Liver (tissue), 9 donors: Measurements from ENCODE around the gene PPP2R3B. TPM values are rescaled to one million over a fixed set of nuclear protein-coding genes. Genes with fewer than 3 reads are reported as not detected.

Experiments
- DNase-seq: peaks from one replicate; pipeline ENCODE4 v3.0.0-alpha.2; 2017; ENCODE audit warnings: low spot score
- H3K27ac ChIP-seq, 2 donors: one replicate each; pipeline ENCODE4 v1.7.0; 2013; ENCODE audit warnings: inconsistent platforms in 2 of 2, low read length in 2 of 2, control low read depth in 1 of 2, low read depth in 1 of 2, mild to moderate bottlenecking in 1 of 2
- H3K27me3 ChIP-seq, 4 donors: one replicate each; pipeline versions ENCODE4 v1.6.1 to v1.7.0; 2013; ENCODE audit warnings: low read length in 3 of 4, inconsistent platforms in 1 of 4, mild to moderate bottlenecking in 1 of 4, moderate library complexity in 1 of 4; ENCODE audit not compliant: control insufficient read depth in 4 of 4, insufficient read depth in 4 of 4
- H3K36me3 ChIP-seq, 4 donors: one replicate each; pipeline versions ENCODE4 v1.6.1 to v1.7.0; 2013; ENCODE audit warnings: low read length in 3 of 4, mild to moderate bottlenecking in 3 of 4, low read depth in 1 of 4, moderate library complexity in 1 of 4; ENCODE audit not compliant: control insufficient read depth in 4 of 4, insufficient read depth in 3 of 4
- H3K4me1 ChIP-seq, 4 donors: one replicate each; pipeline versions ENCODE4 v1.6.1 to v1.7.0; 2013; ENCODE audit warnings: low read length in 3 of 4, mild to moderate bottlenecking in 3 of 4, moderate library complexity in 1 of 4; ENCODE audit not compliant: control insufficient read depth in 4 of 4, insufficient read depth in 4 of 4
- H3K4me3 ChIP-seq, 3 donors: one replicate each; pipeline versions ENCODE4 v1.6.1 to v1.7.0; 2013; ENCODE audit warnings: low read length in 3 of 3, control low read depth in 1 of 3, low read depth in 1 of 3, mild to moderate bottlenecking in 1 of 3
- H3K9ac ChIP-seq, 2 donors: one replicate each; pipeline ENCODE4 v1.7.0; 2013; ENCODE audit warnings: low read length in 2 of 2, mild to moderate bottlenecking in 2 of 2, moderate library complexity in 2 of 2, control low read depth in 1 of 2, low read depth in 1 of 2
- H3K9me3 ChIP-seq, 4 donors: one replicate each; pipeline versions ENCODE4 v1.6.1 to v1.7.0; 2013; ENCODE audit warnings: low read length in 3 of 4; ENCODE audit not compliant: control insufficient read depth in 4 of 4
- ATF3 ChIP-seq: IDR thresholded peaks from 2 replicates; pipeline ENCODE4 v1.6.1; 2016; ENCODE audit warnings: antibody characterized with exemption
- EGR1 ChIP-seq, 2 donors: IDR thresholded peaks; 2 replicates each; pipeline ENCODE4 v1.6.1; 2016 to 2018; ENCODE audit warnings: antibody characterized with exemption in 2 of 2, low read depth in 2 of 2
- FOXA2 ChIP-seq: IDR thresholded peaks from 2 replicates; pipeline ENCODE4 v1.6.1; 2016; ENCODE audit warnings: antibody characterized with exemption
- HNF4A ChIP-seq, 2 donors: conservative IDR thresholded peaks; 2 replicates each; pipeline ENCODE4 v1.6.1; 2016; ENCODE audit warnings: antibody characterized with exemption in 2 of 2, mild to moderate bottlenecking in 2 of 2
- NR2F2 ChIP-seq: IDR thresholded peaks from 2 replicates; pipeline ENCODE4 v1.6.1; 2016; ENCODE audit warnings: antibody characterized with exemption
- RAD21 ChIP-seq, 2 donors: IDR thresholded peaks; 2 replicates each; pipeline ENCODE4 v1.6.1; 2016; ENCODE audit warnings: antibody characterized with exemption in 2 of 2, mild to moderate bottlenecking in 2 of 2
- REST ChIP-seq: IDR thresholded peaks from 2 replicates; pipeline ENCODE4 v1.6.1; 2016; ENCODE audit warnings: antibody characterized with exemption, mild to moderate bottlenecking
- RXRA ChIP-seq, 2 donors: IDR thresholded peaks; 2 replicates each; pipeline ENCODE4 v1.6.1; 2017 to 2018; ENCODE audit warnings: antibody characterized with exemption in 2 of 2, mild to moderate bottlenecking in 1 of 2
- TAF1 ChIP-seq: conservative IDR thresholded peaks from 2 replicates; pipeline ENCODE4 v1.6.1; 2016; ENCODE audit warnings: antibody characterized with exemption, mild to moderate bottlenecking
- YY1 ChIP-seq: IDR thresholded peaks from 2 replicates; pipeline ENCODE4 v1.6.1; 2016; ENCODE audit warnings: antibody characterized with exemption, mild to moderate bottlenecking
- WGBS: extraction: QIAGEN DNeasy Blood & Tissue Kit; methylation state at CpG from one replicate; pipeline ENCODE4 v1.1.7; 2013; 5-methylcytosine and 5-hydroxymethylcytosine counted together
- polyA plus RNA-seq, 2 donors: library from polyadenylated mRNA; stranded (reverse) in 1 of 2; unstranded in 1 of 2; fragments of 200-250 nt in 1 of 2; fragments of >200 nt in 1 of 2; fragmentation: Nextera tagmentation in 1 of 2; extraction: Ambion mirVana in 1 of 2; gene quantifications; one replicate each; pipeline versions ENCODE4 v1.2.1 to v1.2.3, GENCODE V29; 2013 to 2015
- total RNA-seq, 2 donors: library from RNA; depleted of rRNA; stranded (reverse); fragments of >200 nt; gene quantifications; one replicate each; pipeline ENCODE4 v1.2.3, GENCODE V29; 2014
- TF ChIP-seq, protein P1 (sequence below): fragments of 150-350 bp; IDR thresholded peaks from 2 replicates; pipeline ENCODE4 v1.5.1; 2017; ENCODE audit warnings: improper control_type of control experiment, low read depth, low read length; ENCODE audit not compliant: missing input control
- TF ChIP-seq, protein P2 (sequence below): IDR thresholded peaks from 2 replicates; pipeline ENCODE4 v1.6.1; 2016; ENCODE audit warnings: antibody characterized with exemption
- donor health status: healthy.
- donor health status: healthy.
- donor health status: healthy.
- donor health status: healthy.
- donor health status: healthy.

Gene PPP2R3B
- total and polyA plus RNA-seq, 4 donors, result 1.2 to 8.2 (median 4.3) TPM

- 96% methylated on average over 47 of the region's 47 CpGs for WGBS
- Histone ChIP-seq H3K4me1 (no peaks in the 10 kb centered on the region), H3K4me3 (no peak overlapping the region), H3K9me3 (no peaks in the 10 kb centered on the region), H3K9ac (no peak overlapping the region), H3K36me3 (peaks cover 14 to 49% (median 20%) of the 10 kb centered on the region in 4 donors), H3K27ac (no peak overlapping the region), H3K27me3 (no peaks in the 10 kb centered on the region)
- no peak for DNase-seq
- TF ChIP-seq RXRA (IDR thresholded peaks at IDR 0.05), result no peak
- TF ChIP-seq HNF4A (conservative IDR thresholded peaks at IDR 0.05), result no peak
Observed at GRCh38 chrX:292900-293897, 93.5 kb downstream of the PPP2R3B start.

DNA sequence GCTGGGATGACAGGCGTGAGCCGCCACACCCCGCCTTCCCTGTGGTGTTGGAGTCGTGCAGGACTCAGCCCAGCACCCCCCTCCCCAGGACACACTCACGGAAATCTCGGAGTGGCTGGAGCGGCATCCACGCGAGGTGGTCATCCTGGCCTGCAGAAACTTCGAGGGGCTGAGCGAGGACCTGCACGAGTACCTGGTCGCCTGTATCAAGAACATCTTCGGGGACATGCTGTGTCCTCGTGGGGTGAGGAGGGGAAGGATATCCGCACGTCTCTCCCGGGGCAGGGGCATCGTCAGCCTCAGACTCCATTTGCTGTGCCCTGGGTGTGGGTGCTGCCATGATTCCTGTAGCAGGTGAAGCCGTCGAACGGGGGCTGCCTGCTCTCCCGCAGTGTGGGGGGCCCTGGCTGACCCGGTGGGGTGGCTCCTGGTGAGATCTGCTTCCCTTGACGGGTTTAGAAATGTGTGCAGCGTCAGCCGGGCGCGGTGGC lies 95.3 kb downstream of the PPP2R3B start:
- no peaks in the 10 kb centered on the region for H3K4me1 ChIP-seq
- H3K4me3 ChIP-seq, result no peak overlapping the region
- peaks cover 14 to 53% (median 22%) of the 10 kb centered on the region in 4 donors for H3K36me3 ChIP-seq
- WGBS, result 98% methylated on average over 29 of the region's 29 CpGs
- H3K27me3 ChIP-seq, result no peaks in the 10 kb centered on the region
- H3K9ac ChIP-seq, result no peak overlapping the region
- no peaks in the 10 kb centered on the region for H3K9me3 ChIP-seq
- no peak overlapping the region for H3K27ac ChIP-seq
- no peak for DNase-seq
- no peak for TF ChIP-seq NR2F2
- no peak for TF ChIP-seq REST
- TF ChIP-seq RXRA (IDR thresholded peaks at IDR 0.05), result no peak
- TF ChIP-seq, protein P1, sequence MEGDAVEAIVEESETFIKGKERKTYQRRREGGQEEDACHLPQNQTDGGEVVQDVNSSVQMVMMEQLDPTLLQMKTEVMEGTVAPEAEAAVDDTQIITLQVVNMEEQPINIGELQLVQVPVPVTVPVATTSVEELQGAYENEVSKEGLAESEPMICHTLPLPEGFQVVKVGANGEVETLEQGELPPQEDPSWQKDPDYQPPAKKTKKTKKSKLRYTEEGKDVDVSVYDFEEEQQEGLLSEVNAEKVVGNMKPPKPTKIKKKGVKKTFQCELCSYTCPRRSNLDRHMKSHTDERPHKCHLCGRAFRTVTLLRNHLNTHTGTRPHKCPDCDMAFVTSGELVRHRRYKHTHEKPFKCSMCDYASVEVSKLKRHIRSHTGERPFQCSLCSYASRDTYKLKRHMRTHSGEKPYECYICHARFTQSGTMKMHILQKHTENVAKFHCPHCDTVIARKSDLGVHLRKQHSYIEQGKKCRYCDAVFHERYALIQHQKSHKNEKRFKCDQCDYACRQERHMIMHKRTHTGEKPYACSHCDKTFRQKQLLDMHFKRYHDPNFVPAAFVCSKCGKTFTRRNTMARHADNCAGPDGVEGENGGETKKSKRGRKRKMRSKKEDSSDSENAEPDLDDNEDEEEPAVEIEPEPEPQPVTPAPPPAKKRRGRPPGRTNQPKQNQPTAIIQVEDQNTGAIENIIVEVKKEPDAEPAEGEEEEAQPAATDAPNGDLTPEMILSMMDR, result no peak
- no peak for TF ChIP-seq EGR1 (IDR thresholded peaks at IDR 0.05; ENCODE audit: low read depth in 2 of 2)
- no peak for TF ChIP-seq FOXA2
- TF ChIP-seq YY1, result no peak
- TF ChIP-seq, protein P2, sequence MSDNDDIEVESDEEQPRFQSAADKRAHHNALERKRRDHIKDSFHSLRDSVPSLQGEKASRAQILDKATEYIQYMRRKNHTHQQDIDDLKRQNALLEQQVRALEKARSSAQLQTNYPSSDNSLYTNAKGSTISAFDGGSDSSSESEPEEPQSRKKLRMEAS, result no peak
- TF ChIP-seq RAD21 (IDR thresholded peaks at IDR 0.05), result no peak
- no peak for TF ChIP-seq TAF1
- TF ChIP-seq HNF4A (conservative IDR thresholded peaks at IDR 0.05), result no peak
- no peak for TF ChIP-seq ATF3
